ENCODE data around the gene ZNF879.

GRCh38 chr5:178986326-178986960 is 37.2 kb upstream of the ZNF879 start:
- TF ChIP-seq POLR2A (IDR thresholded peaks at IDR 0.05) (no peak), CTCF (IDR thresholded peaks at IDR 0.05) (no peak)
